C4-2B (cell line): ENCODE data around the gene ATF7.

ENCODE experiments used
- H3K27ac ChIP-seq: fragments of 450-650 bp; 2 replicates; pipeline ENCODE4 v1.5.1; 2017
- ZFX ChIP-seq: fragments of 450-650 bp; IDR thresholded peaks from 2 replicates; pipeline ENCODE4 v1.6.1; 2017
- TF ChIP-seq, protein P1 (sequence below): fragments of 450-650 bp; conservative IDR thresholded peaks from 2 replicates; pipeline ENCODE4 v1.5.1; 2017; ENCODE audit warnings: mild to moderate bottlenecking

The ATF7 gene

DNA sequence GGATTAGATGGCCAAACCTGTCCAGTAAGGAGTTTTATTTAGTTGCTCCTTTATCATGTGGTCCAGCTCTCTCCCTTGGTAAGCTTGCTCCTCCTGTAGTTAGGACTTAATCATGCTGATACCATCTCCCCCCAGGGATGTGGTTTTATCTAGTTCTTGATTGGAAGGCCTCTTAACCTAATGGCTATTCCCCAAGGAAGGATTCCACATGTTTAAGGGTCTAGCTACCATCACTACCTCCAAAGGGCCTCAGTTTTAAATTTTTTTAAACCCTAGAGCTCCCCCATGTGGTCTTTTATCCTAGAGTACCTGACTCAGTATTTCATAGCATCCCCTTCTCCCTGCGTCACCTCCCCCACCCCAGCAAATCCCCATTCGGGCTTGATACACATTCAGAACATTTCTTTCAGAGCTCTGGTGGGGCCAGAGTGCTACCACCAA lies 149.4 kb downstream of the ATF7 start:
- no peak overlapping the region for H3K27ac ChIP-seq
- no peak for TF ChIP-seq ZFX
- TF ChIP-seq, protein P1, sequence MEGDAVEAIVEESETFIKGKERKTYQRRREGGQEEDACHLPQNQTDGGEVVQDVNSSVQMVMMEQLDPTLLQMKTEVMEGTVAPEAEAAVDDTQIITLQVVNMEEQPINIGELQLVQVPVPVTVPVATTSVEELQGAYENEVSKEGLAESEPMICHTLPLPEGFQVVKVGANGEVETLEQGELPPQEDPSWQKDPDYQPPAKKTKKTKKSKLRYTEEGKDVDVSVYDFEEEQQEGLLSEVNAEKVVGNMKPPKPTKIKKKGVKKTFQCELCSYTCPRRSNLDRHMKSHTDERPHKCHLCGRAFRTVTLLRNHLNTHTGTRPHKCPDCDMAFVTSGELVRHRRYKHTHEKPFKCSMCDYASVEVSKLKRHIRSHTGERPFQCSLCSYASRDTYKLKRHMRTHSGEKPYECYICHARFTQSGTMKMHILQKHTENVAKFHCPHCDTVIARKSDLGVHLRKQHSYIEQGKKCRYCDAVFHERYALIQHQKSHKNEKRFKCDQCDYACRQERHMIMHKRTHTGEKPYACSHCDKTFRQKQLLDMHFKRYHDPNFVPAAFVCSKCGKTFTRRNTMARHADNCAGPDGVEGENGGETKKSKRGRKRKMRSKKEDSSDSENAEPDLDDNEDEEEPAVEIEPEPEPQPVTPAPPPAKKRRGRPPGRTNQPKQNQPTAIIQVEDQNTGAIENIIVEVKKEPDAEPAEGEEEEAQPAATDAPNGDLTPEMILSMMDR = no peak; the same call in 1 of the 2 replicates

DNA sequence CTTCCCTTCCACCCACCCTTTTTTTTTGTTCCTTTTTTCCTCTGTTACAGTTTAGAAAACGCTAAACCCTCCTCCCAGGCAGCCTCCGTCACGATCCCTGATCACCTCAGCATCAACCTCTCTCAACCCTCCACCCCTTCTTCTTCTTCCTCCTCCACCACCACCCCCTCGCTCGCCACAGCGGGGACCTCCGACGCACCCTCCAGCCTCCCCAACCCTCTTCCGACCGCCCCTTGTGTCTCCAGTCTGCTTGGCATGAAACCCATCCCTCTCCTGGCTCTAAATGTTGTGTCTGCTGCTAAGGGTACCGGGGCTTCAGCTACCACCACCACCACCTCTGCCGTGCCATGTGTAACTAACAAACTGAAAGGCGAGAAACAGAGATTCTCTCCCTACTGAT lies 151.4 kb downstream of the ATF7 start:
- no peak for TF ChIP-seq ZFX
- TF ChIP-seq, protein P1 = no peak
- no peak overlapping the region for H3K27ac ChIP-seq

DNA sequence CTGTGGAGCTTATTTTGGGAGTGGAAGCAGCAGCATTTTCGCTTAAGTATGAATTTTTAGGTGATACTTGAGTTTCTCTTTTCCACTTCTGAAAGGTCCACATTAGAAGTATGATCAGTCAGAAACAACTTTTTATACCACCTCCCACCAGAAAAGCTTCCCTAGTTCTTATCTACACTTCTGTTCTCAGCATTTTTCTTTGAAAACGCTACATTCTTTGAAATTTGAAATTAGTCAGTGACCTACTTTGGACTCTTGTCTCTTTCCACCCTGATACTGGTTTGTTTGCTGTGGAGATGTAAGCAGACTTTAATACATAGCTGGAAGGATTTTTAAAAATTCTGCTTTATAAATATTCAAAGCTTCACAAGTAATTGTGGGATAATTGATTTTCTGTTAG lies 152.1 kb downstream of the ATF7 start:
- H3K27ac ChIP-seq = no peak overlapping the region
- no peak for TF ChIP-seq ZFX
- TF ChIP-seq, protein P1 = no peak

DNA sequence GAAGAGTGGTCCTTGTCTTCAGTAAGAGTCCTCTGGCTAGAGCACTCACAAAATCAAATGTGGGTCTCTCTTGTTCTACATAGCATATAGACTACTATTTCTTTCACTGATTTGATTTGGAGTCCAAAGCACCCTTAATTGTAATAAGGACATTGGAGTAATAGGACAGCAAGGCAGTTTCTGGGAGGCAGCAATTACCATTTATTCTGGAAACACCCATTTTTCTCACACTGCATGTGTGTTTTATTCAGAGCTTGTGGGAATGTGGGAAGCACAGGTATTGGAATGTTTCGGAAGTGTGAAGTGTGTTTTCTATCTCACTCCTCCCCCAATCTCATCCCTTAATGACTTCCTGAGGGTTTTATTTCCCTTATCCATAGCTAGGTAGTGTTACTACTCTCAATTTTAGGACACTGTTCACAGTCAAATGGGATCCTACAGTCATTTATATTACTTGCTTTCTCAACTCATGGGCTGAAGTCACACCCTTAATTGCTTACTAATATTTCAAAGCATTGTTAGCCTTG lies 154.1 kb downstream of the ATF7 start:
- TF ChIP-seq, protein P1 = no peak
- H3K27ac ChIP-seq = no peak overlapping the region

DNA sequence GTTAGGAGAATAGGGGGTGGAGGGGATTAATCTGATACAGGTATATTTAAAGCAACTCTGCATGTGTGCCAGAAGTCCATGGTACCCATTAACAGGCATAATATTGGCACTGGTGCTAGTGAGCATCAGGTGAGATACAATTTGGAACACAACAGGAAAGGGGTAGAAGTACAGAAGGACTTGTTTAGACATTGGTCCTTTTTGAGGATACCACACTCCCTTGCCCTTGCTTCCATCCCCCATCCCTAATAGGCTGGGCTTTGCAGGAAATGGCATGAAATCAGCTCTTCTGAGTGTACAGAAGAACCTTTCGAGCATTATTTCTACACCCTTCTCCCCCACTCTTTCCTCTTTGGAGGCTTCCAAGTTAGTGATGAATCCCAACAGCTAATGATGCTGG lies 157.9 kb downstream of the ATF7 start:
- TF ChIP-seq, protein P1 = no peak
- no peak for TF ChIP-seq ZFX
- H3K27ac ChIP-seq = no peak overlapping the region

DNA sequence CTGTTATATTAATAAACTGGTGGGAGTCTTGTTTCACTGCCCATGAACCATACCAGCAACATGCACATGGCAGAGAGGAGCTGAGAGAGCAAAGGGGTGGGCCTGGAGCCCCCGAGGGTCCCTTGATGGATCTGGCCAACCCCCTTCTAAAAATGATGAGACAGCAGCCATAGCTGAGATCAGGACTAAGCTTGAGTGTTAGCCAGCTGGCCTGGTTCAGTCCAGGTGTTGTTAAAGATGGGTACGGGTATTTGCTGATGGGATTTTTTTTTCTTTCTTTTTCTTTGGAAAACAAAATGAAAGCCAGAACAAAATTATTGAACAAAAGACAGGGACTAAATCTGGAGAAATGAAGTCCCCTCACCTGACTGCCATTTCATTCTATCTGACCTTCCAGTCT lies 158.3 kb downstream of the ATF7 start:
- H3K27ac ChIP-seq = no peak overlapping the region
- TF ChIP-seq, protein P1 = no peak
- TF ChIP-seq ZFX = no peak

DNA sequence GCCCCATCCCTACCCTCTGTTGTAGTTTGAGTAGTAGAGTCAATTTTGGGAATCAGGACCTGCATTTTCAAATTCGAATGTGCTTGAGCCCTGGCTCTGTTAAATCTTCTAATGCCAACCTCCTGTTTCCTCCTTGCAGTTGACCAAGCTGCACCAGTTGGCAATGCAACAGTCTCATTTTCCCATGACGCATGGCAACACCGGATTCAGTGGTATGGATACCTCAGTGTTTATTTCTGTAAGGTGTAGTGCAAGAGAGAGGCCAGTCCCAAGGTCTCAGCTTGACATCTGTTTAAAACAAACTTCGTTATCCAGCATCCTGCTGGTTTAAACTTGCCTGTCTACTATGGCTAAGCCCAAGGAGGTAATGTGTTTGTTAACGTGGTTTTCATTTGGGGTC lies 159.1 kb downstream of the ATF7 start:
- H3K27ac ChIP-seq = no peak overlapping the region
- TF ChIP-seq ZFX = no peak
- TF ChIP-seq, protein P1 = no peak
